Measurements from ENCODE around the gene ERP44. TPM values are rescaled to one million over a fixed set of nuclear protein-coding genes. Genes with fewer than 3 reads are reported as not detected.

Gene ERP44
- polyA plus RNA-seq, 3 donors: 18.4 to 74.0 (median 66.3) TPM

DNA sequence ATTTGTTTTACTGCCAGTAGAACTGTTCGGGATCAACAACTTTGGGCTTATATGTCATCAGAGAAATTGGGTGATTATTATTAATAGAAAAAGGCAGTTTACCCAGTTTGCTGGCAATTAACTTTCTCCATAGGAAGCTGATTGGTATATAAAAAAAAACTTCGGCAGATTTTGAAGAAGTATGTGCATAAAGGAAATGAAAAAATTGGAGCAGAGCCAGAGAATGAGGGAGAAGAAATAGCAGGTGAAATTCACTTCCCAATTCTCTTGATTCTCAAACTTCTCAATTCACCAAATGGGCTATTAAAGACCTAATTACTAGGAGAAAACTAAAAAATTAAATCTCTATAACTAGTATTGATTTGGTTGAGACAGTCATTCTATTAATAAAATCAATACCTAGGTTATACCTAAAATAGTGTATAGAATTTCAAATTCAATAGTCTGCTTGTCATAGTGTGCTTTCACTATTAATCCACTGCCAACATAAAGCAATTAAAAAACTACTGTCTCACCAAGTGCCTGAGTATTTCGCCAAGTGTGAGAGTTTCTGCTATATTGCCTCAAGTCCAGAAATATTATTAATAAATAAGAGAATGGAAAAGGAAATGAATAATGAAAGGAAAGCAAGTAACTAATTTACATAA, 144.8 kb downstream of the ERP44 start:
- Mint-ChIP-seq H3K36me3 (peaks cover 16 to 29% of the 10 kb centered on the region in 2 donors), H3K4me1 (peaks cover 7% of the 10 kb centered on the region), H3K27me3 (ENCODE audit: low read depth in 3 of 3) (no peaks in the 10 kb centered on the region), H3K9me3 (peaks cover 0 to 5% (median 0%) of the 10 kb centered on the region in 7 donors), H3K4me3 (no peak overlapping the region), H3K27ac (no peak overlapping the region)
- no peak overlapping the region for H3K9ac ChIP-seq (ENCODE audit: insufficient read depth, low read length, poor library complexity, severe bottlenecking)
- TF ChIP-seq, protein P1, sequence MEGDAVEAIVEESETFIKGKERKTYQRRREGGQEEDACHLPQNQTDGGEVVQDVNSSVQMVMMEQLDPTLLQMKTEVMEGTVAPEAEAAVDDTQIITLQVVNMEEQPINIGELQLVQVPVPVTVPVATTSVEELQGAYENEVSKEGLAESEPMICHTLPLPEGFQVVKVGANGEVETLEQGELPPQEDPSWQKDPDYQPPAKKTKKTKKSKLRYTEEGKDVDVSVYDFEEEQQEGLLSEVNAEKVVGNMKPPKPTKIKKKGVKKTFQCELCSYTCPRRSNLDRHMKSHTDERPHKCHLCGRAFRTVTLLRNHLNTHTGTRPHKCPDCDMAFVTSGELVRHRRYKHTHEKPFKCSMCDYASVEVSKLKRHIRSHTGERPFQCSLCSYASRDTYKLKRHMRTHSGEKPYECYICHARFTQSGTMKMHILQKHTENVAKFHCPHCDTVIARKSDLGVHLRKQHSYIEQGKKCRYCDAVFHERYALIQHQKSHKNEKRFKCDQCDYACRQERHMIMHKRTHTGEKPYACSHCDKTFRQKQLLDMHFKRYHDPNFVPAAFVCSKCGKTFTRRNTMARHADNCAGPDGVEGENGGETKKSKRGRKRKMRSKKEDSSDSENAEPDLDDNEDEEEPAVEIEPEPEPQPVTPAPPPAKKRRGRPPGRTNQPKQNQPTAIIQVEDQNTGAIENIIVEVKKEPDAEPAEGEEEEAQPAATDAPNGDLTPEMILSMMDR (IDR thresholded peaks at IDR 0.05): no peak
- intact Hi-C loops (cut with micrococcal nuclease): no loop called here
- no peaks in the 10 kb centered on the region for H3K27me3 ChIP-seq (ENCODE audit: control insufficient read depth in 2 of 2, insufficient read depth in 2 of 2, low read length in 2 of 2)
- H3K9me3 ChIP-seq (replicated peaks in 1 of 2; ENCODE audit: control insufficient read depth in 1 of 2, insufficient read depth in 1 of 2, low read length in 2 of 2): no peaks in the 10 kb centered on the region
- H3K36me3 ChIP-seq (replicated peaks in 1 of 2; ENCODE audit: control insufficient read depth in 1 of 2, insufficient read depth in 2 of 2, low read length in 2 of 2): peaks cover 10 to 26% of the 10 kb centered on the region in 2 donors
- no peak overlapping the region for H3K27ac ChIP-seq (ENCODE audit: low read depth in 1 of 2, low read length in 2 of 2)
- DNase-seq: no peak
- H3K79me2 ChIP-seq (ENCODE audit: insufficient read depth, low read length): no peaks in the 10 kb centered on the region
- no peak overlapping the region for H3K4me3 ChIP-seq (replicated peaks in 1 of 3; ENCODE audit: low read depth in 2 of 3, low read length in 3 of 3)
- H2AFZ ChIP-seq (ENCODE audit: insufficient read depth, low read depth, low read length, poor library complexity, severe bottlenecking): no peak overlapping the region
- WGBS (ENCODE audit: insufficient coverage): no CpG with 5 or more reads among the region's 3 CpGs
- no peak overlapping the region for H3K4me2 ChIP-seq (replicated peaks; ENCODE audit: extremely low read depth, low read length, poor library complexity, severe bottlenecking)
- H4K20me1 ChIP-seq (ENCODE audit: insufficient read depth, low read length): no peaks in the 10 kb centered on the region
- H3K4me1 ChIP-seq (ENCODE audit: control insufficient read depth in 1 of 2, insufficient read depth in 2 of 2, low read length in 2 of 2): no peaks in the 10 kb centered on the region

DNA sequence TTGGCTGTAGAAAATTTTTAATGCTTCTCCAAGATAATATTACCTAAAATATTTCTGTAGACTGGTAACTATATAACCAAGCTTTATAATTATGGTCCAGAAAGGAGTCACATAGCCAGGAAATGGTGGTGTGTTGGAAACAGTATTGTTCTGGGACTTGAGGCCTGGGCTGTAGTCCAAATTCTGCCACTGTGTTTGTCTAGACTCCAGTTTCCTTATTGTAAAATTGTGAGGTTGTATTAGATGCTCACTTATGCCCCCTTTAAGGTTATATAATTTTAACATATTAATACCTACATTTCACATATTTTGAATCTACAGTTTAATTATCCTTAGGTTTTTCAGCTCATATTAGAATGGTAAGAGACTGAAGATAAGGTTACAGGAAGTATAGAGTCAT, 149.9 kb downstream of the ERP44 start:
- no peaks in the 10 kb centered on the region for H3K79me2 ChIP-seq (ENCODE audit: insufficient read depth, low read length)
- peaks cover 12 to 13% of the 10 kb centered on the region in 2 donors for H3K36me3 Mint-ChIP-seq
- peaks cover 10 to 18% of the 10 kb centered on the region in 2 donors for H3K36me3 ChIP-seq (replicated peaks in 1 of 2; ENCODE audit: control insufficient read depth in 1 of 2, insufficient read depth in 2 of 2, low read length in 2 of 2)
- no peak overlapping the region for H3K4me3 ChIP-seq (replicated peaks in 1 of 3; ENCODE audit: low read depth in 2 of 3, low read length in 3 of 3)
- no peak overlapping the region for H3K27ac ChIP-seq (ENCODE audit: low read depth in 1 of 2, low read length in 2 of 2)
- peaks cover 7% of the 10 kb centered on the region for H3K4me1 Mint-ChIP-seq
- no peak for DNase-seq
- H3K27me3 ChIP-seq (ENCODE audit: control insufficient read depth in 2 of 2, insufficient read depth in 2 of 2, low read length in 2 of 2): no peaks in the 10 kb centered on the region
- peaks cover 0 to 5% (median 0%) of the 10 kb centered on the region in 7 donors for H3K9me3 Mint-ChIP-seq
- H2AFZ ChIP-seq (ENCODE audit: insufficient read depth, low read depth, low read length, poor library complexity, severe bottlenecking): no peak overlapping the region
- peaks cover 0 to 2% (median 0%) of the 10 kb centered on the region in 3 donors for H3K27me3 Mint-ChIP-seq (ENCODE audit: low read depth in 3 of 3)
- no peak overlapping the region for H3K4me2 ChIP-seq (replicated peaks; ENCODE audit: extremely low read depth, low read length, poor library complexity, severe bottlenecking)
- TF ChIP-seq, protein P1 (IDR thresholded peaks at IDR 0.05): no peak
- no peaks in the 10 kb centered on the region for H4K20me1 ChIP-seq (ENCODE audit: insufficient read depth, low read length)
- H3K27ac Mint-ChIP-seq: no peak overlapping the region
- no peak overlapping the region for H3K9ac ChIP-seq (ENCODE audit: insufficient read depth, low read length, poor library complexity, severe bottlenecking)
- H3K9me3 ChIP-seq (replicated peaks in 1 of 2; ENCODE audit: control insufficient read depth in 1 of 2, insufficient read depth in 1 of 2, low read length in 2 of 2): no peaks in the 10 kb centered on the region
- intact Hi-C loops (cut with micrococcal nuclease): no loop called here
- no peak overlapping the region for H3K4me3 Mint-ChIP-seq
- H3K4me1 ChIP-seq (ENCODE audit: control insufficient read depth in 1 of 2, insufficient read depth in 2 of 2, low read length in 2 of 2): no peaks in the 10 kb centered on the region

Measured in CD14-positive monocyte (primary cell).